NCI-H82 treated with DMSO at 0.1 percent for 48 hours (cell line): ENCODE results near the gene SMIM32.

Source experiments
- DNase-seq: peaks from one replicate; lab custom pipeline; 2025; ENCODE audit not compliant: unreplicated experiment; lab: John Stamatoyannopoulos, UW

Gene SMIM32

DNA sequence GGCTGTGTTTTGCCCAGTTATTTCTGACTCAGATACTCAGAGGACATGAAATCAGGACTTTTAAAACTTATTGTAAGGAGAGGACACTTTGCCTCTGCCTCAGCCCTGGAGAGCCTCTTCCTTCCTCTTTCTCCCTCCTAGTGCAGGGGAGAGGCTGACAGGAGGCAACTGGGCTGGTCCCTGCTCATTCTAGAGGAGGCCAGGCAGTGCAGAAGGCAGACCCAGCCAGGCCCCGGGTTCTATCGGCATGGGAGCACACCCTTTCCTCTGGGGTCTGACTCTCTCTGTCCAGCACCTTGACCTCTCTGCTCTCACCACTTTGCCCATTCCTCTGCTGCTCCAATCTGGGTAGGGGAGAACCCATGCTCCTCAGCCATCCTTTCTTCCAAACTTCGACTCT, 16.0 kb upstream of the SMIM32 start:
- DNase-seq: no peak

DNA sequence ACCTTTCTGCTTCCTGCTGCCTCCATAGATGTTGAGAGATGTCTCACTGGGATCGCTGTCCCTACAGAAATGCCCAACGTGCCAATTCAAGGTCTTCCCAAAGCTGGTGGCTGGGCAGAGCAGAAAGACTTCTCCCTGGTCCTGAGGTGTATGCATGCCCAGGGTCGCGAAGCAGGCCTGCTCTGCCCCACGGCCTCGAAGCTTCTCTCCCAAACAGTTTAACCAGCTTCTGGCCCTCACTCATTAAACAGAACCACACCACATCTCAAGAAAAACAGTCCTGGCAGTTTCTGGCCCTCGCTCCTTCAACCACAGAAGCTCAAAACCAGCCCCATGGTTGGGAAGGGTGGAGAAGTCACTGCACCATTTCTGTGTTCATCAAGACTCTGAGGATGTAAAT, 14.7 kb upstream of the SMIM32 start:
- no peak for DNase-seq

- DNase-seq: no peak
Observed at GRCh38 chr5:136206361-136206760, 13.4 kb upstream of the SMIM32 start.

- no peak for DNase-seq
Observed at GRCh38 chr5:136205941-136206340, 13.0 kb upstream of the SMIM32 start.

DNA sequence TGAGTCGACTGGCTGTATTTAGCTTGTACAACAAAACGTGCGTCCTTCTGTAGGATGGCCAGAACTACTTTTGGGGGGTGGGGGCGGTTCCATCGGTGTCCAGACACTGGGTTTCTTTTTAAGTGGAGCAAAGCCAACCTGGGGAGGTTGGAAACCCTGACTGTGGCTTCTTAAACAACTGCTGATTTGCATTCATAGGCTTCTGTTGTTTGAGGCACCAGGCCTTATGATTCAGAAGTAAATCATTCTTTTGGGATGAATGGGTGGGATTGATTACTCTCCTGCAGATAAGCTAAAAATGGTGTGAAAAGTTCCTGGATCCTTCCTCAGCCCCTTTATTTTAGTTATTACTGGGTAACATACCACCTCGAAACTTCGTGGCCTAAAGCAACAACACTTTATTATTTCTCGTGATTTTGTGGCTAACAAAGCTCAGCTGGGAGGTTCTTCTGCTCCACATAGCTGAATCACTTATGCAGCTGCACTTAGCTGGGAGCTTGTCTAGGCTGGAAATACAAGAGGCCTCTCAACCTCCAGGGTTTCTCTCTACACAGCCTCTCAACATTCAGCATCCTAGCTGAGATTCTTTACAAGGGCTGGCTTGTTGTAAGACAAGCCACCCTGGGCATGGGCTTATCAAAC, 12.2 kb upstream of the SMIM32 start:
- no peak for DNase-seq

DNA sequence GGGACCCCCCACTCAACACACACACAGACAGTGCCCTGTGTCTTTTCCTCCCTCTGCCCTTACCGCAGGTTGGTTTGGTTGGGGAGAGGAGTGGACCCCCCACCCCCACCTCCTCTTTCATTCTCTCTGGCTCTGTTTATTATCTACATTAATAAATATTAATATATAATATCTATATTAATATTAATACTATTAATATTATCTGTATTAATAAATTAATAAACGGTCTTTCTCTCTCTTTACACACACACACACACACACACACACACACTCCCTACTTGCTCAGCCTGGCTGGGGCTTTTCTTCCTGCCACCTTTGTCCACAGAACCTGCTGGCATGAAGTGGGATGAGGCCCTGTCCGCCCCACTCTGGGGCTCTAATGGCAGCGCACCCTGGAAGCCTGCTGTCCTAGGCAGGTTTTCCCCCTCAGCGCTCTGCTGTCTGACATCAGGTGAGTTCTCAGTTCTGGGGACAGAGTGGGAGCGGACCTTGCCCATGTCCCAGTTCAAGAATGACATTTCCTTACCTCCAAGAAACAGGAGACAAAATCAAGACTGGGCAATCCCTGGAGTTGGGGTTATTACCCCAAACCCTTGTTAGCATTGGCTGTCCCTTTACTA, 10.5 kb upstream of the SMIM32 start:
- DNase-seq: no peak

DNA sequence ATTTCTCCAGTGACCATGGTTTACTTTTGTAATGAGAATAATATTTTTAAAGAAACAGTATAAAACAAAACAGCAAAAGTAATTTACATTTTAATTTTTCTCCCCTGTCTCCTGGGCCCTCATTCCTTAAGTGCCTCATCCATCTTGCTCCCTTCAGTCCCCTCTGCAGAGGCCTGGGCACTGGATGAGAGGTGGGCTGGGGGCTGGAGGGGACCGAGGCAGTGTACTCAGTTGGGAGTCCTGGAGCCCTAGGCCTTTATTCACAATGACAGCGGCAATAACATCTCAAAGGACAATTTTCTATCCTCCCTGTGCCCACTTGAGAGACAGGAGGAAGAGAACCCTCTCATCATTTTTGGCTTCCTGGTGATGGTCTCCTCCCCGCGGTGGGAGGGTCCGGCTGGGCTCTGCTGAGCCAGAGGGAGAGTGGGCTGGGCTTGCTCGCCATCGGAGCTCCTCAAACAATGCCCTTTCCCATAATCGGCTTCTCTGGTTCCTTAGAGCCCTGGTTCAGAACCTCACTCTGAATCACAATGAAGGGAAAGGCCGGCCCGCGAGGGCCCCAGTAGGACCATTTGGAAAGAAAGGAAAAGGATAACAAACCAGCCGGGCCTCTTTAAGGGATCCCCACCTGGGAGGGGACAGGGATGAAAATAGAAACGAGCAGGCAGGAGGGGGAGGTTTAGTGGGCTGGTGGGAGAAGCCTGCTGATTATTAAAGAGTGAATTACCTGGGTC, 9.7 kb upstream of the SMIM32 start:
- DNase-seq: no peak

- no peak for DNase-seq
Observed at GRCh38 chr5:136201870-136202269, 8.9 kb upstream of the SMIM32 start.

- no peak for DNase-seq
Observed at GRCh38 chr5:136200761-136201160, 7.8 kb upstream of the SMIM32 start.

GRCh38 chr5:136200130-136200529, 7.2 kb upstream of the SMIM32 start:
- DNase-seq: no peak

- DNase-seq: no peak
Observed at GRCh38 chr5:136199408-136199807, 6.4 kb upstream of the SMIM32 start.

DNA sequence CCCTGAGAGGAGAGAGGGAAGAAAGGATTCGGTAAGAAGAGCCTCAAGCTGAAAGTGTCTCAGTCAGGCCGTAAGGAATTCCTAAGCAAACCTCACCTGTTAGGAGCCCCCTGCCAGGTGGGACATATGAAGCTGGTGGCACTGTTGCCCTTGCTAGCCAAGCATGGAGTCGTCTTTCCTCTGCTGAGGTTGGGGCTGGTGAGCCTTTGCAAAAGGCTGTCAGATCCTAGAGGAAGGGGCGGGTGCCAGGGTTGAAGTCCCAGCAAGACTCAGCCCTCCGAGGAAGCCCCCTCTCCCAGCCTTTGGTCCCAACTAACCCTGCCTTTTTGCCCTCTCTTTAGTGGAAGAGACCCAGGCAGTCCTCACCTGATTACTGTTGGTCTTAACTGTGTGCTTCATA, 5.5 kb upstream of the SMIM32 start:
- no peak for DNase-seq

GRCh38 chr5:136197462-136198142, 4.6 kb upstream of the SMIM32 start:
- DNase-seq: no peak

DNA sequence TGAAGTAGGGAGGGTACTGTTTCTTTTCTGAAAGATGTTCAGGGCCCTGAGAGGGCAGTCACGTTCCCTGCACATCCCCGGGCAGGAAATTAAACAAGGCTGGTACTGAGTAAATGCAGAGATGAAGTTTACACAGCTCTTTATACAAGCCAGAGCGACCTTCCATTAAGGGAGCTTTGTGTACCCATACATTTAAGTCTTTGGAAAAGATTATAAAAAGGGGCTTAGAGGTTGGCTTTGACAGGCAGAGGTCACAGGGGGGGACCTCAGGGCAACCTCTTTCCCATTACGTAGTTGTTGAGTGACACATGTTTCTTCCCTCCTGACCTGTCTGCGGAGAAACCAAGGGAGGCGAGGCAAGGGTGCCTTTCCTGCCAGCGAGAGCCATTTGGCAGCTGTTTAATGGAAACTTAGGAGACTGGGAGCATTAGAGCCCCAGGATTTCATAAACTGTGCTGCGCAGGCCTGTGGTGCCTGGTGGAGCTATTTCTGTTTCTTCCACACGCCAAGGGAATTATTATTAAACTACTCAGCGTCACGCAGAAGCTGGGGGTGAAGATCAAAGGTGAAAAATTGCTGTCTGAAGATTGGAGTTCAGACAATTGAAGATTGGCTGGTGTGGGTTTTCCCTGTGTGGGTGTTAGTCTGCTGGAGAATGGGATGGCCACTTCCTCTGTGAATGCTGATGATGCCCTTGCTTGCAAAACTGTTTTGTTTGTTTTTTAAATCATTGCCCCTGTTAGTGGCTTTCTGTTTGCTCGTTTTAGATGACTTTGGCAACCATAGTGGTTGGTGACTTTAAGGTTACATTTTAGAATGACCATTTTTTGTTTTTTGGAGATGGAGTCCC, 3.2 kb upstream of the SMIM32 start:
- no peak for DNase-seq

- DNase-seq: no peak
Observed at GRCh38 chr5:136194576-136194975, 1.6 kb upstream of the SMIM32 start.

GRCh38 chr5:136193322-136193935, 467 bp upstream of the SMIM32 start:
- no peak for DNase-seq

GRCh38 chr5:136192015-136192525, 892 bp downstream of the SMIM32 start:
- no peak for DNase-seq

DNA sequence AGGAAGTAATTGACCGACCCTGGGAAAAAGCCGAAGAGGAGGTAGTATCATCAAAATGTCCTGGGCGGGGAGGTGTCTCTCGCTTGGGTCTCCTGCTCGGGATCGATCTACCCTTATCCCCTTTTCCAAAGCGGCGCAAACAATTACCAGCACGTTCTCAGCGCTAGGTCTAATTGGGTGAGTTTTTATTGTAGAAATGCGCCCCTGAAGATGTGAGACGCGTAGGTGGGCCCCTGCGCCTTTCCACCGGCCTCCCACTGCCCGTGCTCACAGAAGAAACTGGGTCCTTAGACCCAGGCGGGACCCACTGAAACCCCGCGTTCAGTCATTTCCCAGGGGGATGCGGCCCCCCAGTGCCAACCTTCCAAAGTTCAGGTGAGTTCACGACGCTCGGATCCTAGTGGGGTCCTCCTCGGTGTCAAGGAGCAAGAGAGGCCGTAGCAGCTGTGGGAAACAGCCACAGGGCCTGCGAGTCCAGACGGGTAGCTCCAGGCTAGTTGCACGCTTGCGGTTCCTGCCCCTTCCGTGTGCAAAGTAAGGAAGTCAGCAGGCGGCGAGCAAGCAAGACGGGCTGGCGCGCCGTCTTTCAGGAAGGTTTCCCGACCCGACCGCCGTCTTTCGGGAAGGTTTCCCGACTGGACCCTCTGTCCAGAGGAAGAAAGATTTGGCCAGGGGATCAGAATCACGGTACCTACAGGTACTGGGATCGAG, 1.5 kb downstream of the SMIM32 start:
- no peak for DNase-seq

- DNase-seq: no peak
Observed at GRCh38 chr5:136190904-136191303, 2.1 kb downstream of the SMIM32 start.
